ENCODE data around the gene NIP7.
"Not testable (repeated sequence)": the region's sequence is repeated elsewhere in the genome, so short reads cannot be mapped to it uniquely, and the experiment has no call there.

The NIP7 gene

GRCh38 chr16:69345923-69346322 is 6.4 kb downstream of the NIP7 start:
- DNase-seq (ENCODE audit: low read depth): no peak
- TF ChIP-seq CTCF (IDR thresholded peaks at IDR 0.05; ENCODE audit: low read length, missing control alignments): no peak
- H3K4me3 ChIP-seq (replicated peaks; ENCODE audit: low read depth, low read length): no peak overlapping the region

DNA sequence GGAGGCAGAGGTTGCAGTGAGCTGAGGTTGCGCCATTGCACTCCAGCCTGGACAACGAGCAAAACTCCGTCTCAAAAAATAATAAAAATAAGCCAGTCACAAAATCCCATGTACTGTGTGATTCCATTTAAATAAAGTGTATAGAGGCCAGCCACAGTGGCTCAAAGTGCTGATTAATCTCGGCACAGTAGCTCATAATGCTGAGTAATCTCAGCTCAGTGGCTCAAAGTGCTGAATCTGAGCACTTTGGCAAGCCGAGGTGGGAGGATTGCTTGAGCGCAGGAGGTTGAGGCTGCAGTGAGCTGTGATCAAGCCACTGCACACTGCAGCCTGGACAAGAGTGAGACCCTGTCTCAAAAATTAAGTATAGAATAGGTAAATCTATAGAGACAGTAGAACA is 7.1 kb downstream of the NIP7 start:
- DNase-seq (ENCODE audit: low read depth): no peak
- H3K4me3 ChIP-seq (replicated peaks; ENCODE audit: low read depth, low read length): no peak overlapping the region
- TF ChIP-seq CTCF (IDR thresholded peaks at IDR 0.05; ENCODE audit: low read length, missing control alignments): no peak

DNA sequence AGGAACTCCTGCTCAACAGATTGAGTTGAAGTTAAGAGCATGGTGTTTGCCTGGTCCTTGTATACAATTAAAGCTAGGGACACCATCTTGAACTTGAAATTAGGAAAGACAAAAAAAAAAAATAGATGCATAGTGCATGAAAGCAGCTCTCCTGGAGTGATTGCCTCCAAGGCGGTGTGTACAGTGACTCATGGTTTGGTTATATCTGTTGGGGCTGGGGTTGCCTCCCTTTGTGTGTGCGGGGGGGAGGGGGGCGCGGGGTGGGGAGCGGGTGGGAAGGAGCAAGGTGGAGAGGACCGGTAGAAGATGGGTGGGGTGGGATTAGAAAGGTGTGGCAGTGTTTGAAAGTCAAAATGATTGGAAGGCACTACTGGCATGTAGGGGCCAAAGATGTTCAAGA is 8.7 kb downstream of the NIP7 start:
- no peak for DNase-seq (ENCODE audit: low read depth)
- no peak for TF ChIP-seq CTCF (IDR thresholded peaks at IDR 0.05; ENCODE audit: low read length, missing control alignments)
- no peak overlapping the region for H3K4me3 ChIP-seq (replicated peaks; ENCODE audit: low read depth, low read length)

DNA sequence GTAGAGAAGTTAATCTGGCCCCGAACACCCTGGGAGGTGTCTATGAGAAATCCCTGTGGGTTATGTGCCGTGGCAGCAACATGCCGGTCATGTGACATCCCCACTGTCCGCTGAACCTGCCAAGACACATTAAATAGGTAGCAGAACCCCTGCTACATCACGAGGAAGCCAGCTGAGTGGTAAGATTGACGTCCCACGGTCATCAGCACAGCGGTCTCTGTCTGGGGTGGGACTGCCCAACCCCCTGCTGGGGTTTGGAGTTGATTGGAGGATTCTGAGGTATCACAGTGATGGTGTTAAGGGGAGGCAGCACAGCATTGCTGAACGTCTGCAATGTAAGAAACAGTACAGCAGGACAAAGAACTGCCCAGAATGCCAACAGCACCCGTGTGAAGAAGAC is 10.0 kb downstream of the NIP7 start:
- no peak for TF ChIP-seq CTCF (IDR thresholded peaks at IDR 0.05; ENCODE audit: low read length, missing control alignments)
- H3K4me3 ChIP-seq (replicated peaks; ENCODE audit: low read depth, low read length): no peak overlapping the region
- DNase-seq (ENCODE audit: low read depth): no peak

DNA sequence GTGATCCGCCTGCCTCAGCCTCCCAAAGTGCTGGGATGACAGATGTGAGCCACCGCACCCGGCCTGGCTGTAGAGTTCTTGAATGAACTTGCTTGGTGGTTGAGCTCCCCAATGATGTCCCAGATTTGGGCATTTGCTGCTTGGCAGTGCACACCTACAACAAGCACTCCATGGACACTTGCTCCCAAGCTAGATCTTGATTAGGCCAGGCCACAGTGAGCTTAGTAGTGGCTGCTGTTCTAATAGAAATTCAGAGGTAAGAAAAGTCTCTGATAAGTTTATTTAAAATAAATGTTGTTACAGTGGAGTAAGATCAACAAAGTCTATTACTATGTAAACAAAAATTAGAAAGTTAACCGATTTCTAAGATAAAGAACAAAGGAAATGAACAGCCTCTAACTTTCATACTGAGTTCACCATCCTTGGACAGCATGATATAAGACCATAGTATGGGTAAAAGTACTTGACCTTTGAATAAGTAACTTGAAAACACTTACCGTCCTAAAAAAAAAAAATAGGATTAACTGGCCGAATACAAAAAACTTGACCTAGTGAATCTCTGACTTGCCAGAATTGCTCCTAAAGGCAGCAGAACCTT is 11.1 kb downstream of the NIP7 start:
- H3K4me3 ChIP-seq (replicated peaks; ENCODE audit: low read depth, low read length): no peak overlapping the region
- DNase-seq (ENCODE audit: low read depth): no peak
- no peak for TF ChIP-seq CTCF (IDR thresholded peaks at IDR 0.05; ENCODE audit: low read length, missing control alignments)

DNA sequence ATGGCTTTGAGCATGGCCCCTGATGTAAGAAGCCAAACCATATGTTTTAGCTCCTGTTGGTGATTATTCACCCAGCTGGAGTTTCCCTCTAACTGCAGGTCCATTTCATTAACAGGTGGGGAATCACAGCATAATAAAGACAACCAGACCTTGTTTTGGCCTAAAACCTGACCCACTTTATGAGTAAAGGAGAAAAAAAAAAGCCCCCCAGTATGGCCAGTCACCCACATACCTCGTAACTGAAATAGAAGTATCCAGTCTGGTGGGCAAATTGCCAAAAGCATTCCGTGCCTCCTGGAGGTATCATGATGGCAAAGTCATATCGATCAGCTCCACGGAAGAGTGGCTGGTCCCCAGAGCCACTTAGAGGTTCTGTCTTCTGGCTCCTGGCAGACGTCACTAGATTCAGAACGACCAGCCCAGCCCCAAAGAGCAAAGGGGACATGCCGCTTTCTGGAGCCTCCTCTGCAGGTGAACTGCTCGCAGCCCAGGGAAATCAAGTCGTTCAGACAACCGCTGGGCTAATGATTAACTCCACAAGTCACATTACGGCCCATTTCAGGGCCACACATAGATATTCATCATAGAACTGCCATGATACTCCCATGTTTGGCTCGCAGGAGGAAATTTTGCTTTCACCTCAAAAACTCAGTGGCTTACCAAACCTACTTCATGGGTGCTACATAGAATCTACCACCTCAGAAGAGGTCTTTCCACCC is 11.9 kb downstream of the NIP7 start, which contains the start of gene TMED6:
Gene TMED6 (minus strand): TSS at position 478 of the 719 bp plus-strand sequence. CDS start 33 bp downstream, at position 445.
- TF ChIP-seq CTCF (IDR thresholded peaks at IDR 0.05; ENCODE audit: low read length, missing control alignments): no peak
- DNase-seq (ENCODE audit: low read depth): no peak
- H3K4me3 ChIP-seq (replicated peaks; ENCODE audit: low read depth, low read length): no peak within 1 kb of the TSS

- H3K4me3 ChIP-seq (replicated peaks; ENCODE audit: low read depth, low read length); DNase-seq (ENCODE audit: low read depth): not testable (repeated sequence)
Measured at GRCh38 chr16:69360070-69360469, 20.5 kb downstream of the NIP7 start.
